Effector CD8-positive, alpha-beta T cell (primary cell): ENCODE data around the gene MTCL1.
"Not testable (repeated sequence)": the region's sequence is repeated elsewhere in the genome, so short reads cannot be mapped to it uniquely, and the experiment has no call there.

Experiments used
- DNase-seq: peaks from one replicate; lab custom pipeline; 2025; lab: John Stamatoyannopoulos, UW

MTCL1 gene

DNA sequence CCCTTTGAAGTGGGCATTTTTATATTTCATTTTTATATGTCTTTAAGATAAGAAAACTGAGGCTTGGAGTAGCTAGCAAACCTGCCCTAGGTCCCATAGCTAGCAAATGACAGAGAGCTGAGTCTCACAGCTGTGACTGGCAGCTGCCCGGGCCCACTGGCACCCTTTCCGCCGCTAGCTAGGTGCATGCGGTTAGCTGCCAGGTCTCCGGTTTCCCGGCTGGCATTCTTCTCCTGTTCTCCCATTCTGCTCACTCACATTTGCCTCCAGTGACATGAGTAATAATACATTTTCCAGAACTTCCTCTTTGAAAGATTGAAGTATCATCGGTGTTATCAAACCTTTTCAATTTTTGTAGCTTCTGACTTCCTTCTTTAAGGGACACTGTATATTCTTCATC is 38.7 kb downstream of the MTCL1 start:
- no peak for DNase-seq

DNA sequence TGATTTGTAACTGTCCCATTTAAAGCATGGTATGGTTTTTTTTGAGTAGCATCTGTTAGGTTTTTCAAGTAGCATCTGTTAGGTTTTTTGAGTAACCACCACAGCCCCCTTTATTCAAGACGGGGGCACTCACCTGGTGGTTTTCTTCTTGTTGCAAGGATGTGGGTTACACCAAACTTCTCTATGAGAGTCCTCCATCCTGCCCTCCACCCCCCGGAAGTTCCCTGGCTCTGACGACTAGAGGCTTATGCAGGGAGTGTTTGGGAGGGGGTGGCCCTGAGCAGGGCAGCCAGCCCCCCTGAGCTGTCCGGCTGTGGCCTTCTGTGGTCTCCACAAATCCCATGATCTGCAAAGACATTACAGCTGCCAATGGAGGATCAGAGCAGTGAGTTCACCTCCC is 39.3 kb downstream of the MTCL1 start:
- peak; percentile 7 for DNase-seq

DNA sequence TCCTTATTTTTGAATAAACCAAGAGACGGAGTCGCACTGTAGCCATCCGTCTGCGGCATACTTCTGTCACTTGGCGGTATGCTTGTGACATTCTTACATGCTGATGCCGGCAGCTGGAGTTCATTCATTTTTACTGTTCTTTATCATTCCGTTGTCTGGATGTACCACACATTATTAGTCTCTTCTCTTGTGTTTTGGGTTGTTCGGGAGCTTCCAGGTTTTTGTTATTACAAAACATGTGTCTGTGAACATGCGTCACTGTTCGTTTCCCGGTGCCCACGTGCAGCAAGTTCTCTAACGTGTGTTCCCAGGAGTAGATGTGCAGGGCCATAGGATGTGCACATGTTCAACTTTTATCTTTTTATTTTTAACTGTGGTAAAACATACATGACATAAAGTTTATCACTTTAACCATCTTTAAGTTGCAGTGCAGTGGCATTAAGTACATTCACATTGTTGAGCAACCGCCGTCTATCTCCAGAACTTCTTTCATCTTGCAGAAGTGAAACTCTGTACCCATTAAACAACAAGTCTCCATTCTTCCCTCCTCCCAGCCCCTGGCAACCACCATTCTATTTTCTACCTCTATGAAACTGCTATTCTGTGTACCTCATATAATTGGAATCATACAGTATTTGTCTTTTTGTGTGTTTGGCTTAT is 40.1 kb downstream of the MTCL1 start:
- DNase-seq, result no peak

DNA sequence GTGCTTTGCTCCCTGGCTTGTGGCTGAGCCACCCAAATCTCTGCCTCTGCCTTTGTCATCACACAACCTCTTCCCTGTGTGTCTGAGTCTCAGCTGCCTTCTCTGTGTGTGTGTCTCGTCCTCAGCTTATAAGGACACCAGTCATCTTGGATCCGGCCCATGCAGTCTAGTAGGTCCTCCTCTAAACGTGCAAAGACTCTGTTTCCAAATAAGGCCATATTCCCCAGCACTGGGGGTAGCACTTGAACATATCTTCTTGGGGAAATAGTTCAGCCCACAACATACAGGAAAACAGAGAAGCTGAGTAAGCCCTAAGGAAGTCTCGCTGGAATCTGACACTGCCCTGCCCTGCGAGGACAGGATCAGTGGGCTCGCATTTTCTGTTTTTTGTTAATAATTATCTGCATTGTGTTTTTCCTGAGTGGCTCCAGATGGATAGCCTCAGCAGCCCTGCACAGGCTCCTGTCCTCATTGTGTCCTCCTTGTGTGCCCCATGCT is 42.1 kb downstream of the MTCL1 start:
- DNase-seq, result no peak

DNA sequence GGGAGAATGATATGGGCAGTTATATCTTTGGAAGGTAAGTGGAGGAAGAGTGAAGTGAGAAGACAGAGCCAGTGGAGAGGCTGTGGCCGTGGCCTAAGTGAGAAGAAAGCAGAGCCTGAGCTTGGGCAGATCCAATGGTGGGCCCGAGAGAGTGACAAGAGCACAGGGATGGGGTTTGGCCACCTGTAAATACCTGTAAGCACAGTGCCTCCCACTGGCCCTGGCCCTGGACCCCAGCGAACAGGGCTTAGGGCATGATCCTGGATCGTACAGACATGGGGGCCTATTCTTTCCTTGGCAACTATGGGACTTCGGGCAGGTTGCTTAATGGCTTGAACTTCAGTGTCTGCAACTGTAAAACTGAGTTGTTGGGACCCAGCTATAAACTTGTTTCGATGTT is 44.1 kb downstream of the MTCL1 start:
- DNase-seq, result no peak

DNA sequence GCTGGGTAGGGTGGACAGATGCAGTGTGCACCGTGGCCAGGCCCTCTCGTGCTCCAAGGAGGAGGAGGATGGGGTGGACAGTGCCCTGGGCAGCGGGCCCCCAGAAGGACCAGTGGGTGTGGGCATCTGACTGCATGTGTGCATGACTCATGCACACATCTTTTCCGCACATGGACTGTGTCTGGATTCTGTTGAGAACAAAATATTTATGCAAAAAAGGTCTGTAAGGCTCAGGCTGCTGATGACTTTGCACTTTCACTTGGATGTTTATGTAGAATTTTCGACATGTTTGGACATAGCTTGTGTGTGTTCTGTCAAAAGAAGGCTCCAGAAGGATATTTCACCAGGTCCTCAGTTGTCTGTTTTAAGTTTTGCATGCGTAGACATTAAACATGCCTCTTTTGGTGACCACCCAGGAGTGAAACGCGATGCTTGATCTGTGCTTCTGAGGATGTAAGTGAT is 45.6 kb downstream of the MTCL1 start:
- DNase-seq, result no peak

DNA sequence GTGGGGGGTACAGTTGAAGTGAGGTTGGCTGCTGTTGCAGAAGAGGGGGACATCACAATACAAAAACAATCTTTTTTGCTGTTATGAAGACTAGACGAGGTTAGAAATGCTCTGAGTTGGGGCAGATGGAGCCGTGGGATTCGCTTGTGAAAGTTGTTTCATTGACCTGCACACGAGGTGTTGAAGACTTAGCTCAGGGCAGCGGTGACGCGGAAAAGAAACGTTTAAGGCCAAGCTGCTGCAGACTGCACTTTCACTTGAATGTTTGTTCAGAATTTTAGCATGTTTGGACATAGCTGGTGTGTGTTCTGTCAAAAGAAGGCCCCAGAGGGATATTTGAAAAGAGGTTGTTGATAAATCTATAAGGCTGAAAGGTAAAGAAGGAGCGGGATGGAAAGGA is 46.3 kb downstream of the MTCL1 start:
- no peak for DNase-seq

DNA sequence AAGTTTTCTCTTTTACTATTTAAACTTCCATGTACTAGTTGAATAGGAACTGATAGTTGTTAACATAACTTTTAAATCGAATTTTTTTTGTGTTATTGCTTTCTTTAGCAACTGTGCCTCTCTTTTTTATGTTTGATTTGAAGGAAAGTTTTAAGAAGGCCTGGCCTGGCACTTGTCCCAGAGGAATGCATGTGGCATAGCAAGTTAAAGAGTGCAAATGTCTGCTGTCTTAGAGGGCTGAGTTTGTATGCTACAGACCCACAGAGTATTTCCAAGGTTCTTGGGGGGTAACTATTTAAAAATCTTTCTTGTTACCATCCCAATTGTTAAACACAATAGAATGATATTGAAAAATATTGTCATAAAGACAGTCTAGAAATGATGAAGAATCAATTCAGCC is 47.0 kb downstream of the MTCL1 start:
- no peak for DNase-seq

DNA sequence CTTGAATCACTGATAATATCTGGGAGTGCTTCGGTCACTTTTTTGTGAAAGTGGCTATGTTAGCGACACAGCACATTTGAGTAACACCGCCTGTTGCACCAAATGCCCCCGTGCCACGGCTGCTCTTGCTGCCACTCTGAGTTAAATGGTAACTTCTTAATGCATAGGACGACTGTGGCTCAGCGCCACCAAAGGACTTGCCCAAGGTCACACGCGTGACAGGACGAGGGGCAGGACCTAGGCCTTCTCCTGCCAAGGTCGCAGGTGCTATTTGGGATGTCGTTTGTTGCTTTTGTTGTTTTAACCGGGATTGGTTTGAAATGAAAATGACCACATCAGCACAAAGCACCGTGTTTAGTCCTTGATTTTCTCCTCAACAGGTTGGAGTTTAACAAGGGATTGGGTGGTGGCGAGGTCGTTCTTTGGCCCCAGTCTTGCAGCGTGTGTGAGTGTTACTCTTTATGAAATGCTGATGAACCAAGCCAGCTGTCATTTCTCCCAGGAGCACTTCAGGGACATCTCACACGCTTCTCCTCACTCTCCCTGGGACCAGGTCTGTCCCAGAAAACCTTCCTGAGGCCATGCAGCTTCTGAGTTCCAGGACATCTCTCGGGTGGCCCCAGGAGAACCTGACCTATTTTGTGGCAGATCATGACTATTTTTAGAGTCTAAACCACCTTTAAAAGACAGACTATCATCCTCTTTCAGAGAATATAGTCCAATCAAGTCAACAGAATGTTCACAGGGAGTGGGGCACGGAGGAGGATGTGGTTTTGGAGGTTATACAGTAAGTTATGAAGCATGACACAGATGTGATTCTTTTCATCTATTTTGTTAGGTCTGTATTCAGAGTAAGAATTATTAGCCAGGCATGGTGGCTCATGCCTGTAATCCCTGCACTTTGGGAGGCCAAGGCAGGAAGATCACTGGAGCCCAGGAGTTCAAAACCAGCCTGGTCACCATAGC is 49.9 kb downstream of the MTCL1 start:
- peak; percentile 21 for DNase-seq

DNA sequence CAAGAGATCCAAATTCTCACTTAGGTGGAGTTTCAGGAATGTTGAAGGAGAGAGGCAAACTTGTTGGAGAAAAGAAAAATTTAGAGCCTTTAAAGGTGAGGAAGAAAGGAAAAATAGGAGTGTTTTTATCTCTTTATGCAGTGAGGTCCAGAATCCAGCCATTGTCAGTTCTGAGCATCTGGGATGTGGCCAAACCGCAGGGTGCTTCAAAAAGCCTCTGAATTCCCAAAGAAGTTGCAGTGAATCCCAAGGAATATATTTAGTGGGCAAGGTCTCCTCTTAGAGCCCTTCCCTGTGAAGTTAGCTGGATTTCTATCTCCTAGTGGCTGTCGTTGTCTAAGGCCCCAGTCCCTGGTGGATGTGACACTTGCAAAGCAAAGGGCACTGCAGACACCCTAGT is 51.2 kb downstream of the MTCL1 start:
- DNase-seq, result no peak

DNA sequence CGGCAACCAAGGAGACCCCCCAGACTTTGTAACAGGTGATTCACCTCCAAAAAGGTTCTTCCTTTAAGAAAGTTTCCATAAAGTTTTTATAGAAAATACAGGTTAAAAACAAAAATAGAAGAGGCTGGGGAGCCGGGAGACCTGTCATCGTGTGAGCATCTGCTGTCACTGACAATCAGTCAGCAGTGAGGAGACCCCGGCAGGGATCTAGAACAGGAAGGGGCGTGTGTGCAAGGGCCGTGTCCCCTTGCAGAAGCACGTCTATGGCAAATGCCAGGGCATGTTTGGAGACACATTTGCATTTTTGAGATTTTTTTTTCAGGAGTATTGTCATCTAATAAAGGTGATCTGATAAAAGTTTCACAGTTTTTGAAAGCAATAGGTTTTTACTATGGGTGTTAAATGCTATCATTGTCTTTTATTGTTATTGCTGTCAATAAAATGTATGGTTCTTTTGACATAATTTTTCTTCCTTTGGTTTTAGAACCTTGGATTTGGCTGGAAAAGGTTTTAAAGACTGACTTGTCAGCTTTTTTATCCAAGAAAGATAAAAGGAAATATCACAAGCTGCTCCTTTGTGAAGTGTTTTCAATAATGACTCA is 52.1 kb downstream of the MTCL1 start:
- no peak for DNase-seq

DNA sequence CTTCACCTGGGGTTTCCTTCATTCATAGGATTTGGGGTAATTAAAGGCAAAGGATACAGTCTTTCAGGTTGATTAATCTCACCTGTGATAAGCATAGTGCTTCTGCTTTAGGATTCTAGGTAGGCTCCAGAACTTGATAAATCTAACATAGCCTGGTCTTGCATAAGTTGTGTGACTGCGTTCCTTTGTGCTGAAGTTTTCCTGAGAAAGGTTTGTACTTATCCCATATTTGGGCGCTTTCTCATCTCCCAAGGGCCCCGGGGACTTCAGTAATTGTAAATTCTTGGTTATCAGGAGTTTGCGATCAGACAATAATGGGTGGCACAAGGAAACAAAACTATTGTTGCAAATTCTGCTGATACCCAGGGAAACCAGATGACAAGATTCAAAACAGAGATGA is 53.1 kb downstream of the MTCL1 start:
- DNase-seq, result no peak

DNA sequence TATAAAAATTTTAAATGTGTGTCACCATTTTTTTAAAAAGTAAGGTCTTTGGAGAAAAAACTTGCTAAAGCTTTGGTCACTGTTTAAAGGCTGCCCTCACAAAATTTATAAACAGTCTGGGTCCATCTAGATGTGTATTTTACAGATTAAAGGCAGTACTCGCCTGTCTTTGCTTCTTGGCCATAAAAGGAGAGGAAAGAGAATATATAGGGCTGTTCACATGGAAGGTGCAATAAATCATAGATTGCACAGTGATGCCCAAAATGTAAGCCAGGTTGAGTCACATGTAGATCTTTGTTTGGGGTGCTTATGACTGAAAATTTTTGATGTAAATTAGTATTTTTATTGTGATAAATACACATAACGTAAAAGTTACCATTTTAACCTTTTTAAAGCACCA is 55.6 kb downstream of the MTCL1 start:
- no peak for DNase-seq

DNA sequence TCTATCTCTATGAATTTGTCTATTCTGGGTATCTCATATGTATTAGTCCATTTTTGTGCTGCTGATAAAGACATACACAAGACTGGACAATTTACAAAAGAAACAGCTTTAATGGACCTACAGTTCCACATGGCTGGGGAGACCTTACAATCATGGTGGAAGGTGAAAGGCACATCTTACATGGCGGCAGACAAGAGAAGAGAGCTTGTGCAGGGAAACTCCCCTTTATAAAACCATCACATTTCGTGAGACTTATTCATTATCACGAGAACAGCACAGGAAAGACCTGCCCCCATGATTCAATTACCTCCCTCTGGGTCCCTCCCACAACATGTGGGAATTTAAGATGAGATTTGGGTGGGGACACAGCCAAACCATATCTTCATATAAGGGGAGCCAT is 56.2 kb downstream of the MTCL1 start:
- DNase-seq, result not testable (repeated sequence)

DNA sequence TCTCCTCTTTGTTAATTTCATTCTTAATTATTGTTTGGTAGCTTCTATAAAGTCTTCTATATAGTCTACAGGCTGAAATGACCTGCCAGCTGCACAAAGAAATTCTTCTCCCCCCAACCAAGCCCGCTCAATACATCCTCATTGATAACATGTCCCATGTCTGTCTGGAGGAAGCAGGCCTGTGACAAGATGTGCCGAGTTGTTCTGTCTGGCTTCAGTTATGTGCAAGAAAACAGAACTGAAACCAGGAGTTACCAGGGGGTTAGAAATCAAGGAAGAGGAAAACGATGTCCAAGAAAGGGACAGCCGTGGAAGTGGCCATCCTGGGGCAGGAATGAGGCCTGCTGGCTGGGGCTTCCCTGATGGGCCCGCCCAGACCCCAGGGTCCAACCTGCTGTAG is 57.6 kb downstream of the MTCL1 start:
- no peak for DNase-seq

DNA sequence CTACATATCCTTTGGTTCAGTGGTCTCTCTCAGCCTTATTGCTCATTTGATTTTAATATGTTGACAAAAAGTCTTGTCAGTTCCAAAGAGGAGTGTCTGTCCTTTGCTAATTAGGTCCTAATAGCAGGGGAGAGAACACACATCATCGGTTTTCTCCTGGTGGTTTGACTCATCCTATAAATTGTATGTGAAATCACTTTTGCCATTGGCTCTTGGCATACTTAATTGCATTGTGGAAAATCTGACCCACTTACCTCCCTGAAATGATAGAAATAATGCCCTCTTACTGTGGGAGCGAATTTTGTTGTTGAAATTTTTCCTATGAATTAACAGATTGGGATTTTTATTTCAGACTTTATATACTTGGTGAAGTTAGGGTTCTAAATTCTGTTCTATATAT is 58.3 kb downstream of the MTCL1 start:
- no peak for DNase-seq

DNA sequence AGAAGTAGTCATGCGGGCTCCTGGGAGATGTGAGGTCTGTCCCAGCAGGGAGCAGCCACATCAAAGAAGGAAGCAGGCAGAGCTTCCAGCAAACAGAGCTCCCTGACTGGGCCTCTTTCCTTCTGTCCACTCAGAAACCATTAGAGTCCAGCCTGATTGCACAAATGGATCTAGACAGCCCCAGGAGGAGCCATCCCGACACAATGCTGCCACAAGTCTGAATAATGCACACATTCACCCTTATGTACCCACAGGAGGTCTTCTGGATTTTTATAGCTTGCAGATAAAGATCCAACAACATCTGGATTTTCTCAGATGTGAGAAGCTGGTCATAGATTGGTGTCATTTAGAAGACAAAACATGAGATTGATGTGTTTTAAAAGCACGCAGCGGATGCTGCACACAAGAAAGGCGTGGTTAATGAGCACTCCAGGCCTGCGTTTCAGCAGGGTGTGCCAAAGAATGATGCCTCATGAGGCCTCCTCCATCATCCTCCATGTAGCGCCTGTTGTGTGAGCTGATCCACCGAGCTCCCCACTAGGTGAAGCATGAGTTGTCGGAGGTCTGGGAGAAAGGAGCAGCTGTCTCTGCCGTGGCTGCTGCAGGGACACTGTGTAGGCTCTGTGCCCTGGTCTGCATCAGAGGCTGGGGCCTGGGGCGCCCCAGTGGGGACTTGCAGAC is 60.6 kb downstream of the MTCL1 start:
- no peak for DNase-seq

DNA sequence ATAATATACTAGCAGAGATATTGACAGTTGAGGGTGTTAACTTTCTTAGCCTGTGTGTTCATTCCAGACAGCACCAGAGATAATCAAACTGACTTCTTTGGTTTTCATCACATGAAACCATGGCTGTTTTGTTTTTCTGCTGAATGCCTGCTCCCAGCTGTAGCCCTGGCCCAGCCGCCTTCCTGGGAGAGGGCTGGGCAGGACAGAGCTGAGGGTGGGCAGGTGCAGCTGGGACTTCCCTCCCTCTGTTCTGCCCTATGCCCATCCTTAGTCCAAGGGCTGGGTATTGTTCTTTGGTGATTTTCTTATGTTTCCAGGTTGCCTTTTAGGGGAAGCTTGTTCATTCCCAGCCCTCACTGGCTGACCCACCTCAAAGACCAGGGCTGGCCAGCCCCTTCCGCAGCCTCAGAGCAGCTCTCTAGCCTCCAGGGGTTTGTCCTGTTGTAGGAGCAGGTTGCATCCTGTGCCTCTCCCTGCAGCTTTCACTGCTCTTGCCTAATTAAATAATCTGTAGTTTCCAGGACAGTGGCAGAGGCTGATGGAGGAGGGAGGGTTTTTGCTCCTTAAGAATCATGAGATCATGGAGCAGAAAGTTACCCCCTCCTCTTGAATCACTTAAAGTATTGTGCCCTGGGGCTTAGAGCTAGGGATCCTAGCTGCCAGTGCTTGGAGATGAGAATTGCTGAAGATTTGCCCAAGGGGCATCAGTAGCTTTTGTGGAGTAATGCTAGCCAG is 61.4 kb downstream of the MTCL1 start:
- DNase-seq, result no peak

DNA sequence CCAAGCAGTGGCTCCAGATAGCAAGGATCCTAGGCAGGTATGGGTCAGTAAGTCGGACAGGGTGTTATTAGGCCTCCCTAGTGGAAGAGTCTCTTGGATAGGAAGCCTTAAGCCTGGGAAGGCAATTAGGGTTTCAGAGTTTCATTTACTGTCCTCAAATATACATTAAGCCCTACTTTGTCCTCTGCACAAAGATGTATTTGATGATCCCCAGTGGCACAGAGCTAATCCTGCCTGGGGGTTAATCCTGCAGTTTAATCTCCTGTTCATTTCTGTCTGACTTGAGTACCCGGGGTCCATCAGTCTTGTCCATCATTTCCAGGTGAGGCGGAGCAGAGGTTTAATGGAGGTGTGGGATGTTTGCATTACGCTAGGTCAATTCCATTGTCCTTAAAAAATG is 62.0 kb downstream of the MTCL1 start:
- no peak for DNase-seq

DNA sequence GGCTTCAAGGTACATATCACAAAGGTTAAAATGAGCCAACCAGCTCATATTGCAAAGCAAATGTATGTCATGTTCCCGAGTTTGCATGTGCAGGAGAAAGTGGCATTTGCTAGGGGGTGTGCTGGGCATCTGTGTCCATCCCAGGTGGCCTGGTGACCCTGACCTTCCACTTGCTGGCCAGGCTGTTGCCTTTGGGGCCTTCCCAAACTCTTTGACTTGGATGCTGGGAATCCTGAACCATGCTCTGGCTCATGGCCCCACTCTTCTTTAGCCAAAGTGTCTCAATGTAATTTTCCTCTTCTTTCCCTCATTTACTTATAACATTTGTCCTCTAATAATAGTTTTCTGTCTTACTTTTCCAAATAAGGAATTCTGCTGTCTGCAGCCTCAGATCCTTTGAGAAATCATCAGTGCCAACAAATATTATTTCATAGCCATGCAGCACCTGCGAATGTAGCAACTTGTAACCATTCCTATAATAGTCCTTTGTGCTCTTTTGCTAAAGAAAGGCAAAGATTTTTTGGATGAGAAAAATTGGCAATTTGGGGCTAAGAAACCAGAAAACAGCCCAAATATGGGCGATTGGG is 64.2 kb downstream of the MTCL1 start:
- DNase-seq, result no peak

DNA sequence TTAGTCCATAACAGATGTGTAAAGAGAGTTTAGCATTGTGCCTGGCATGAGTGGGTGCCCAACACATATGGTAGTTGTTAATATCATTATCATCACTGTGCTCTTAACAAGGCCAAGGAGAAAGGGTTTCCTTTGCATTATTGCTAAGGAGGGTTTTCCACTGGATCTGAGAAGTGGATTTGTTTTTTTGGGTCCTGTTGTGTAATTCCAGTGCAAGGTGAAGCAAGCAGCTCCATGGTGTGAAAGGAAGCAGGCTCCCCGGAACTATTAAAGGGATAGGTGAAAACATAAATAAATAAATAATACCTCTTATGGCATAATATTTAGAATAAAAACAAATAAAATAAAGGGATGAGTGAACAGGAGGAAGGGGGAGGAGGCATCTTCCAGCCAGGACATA is 65.3 kb downstream of the MTCL1 start:
- no peak for DNase-seq
